ENCODE results near the gene CCDC88C.

Gene CCDC88C

GRCh38 chr14:91399868-91400640 lies 17.6 kb downstream of the CCDC88C start:
- DNase-seq (ENCODE audit: low read depth): no peak
- no peak overlapping the region for H3K4me3 ChIP-seq (ENCODE audit: control insufficient read depth, low read depth, low read length)
- no peak for TF ChIP-seq CTCF (IDR thresholded peaks at IDR 0.05; ENCODE audit: control insufficient read depth, insufficient read depth, low read depth, low read length, missing control alignments)

GRCh38 chr14:91398707-91399106 lies 18.9 kb downstream of the CCDC88C start:
- no peak for TF ChIP-seq CTCF (IDR thresholded peaks at IDR 0.05; ENCODE audit: control insufficient read depth, insufficient read depth, low read depth, low read length, missing control alignments)
- no peak for DNase-seq (ENCODE audit: low read depth)

GRCh38 chr14:91397965-91398591 lies 19.5 kb downstream of the CCDC88C start:
- no peak overlapping the region for H3K4me3 ChIP-seq (ENCODE audit: control insufficient read depth, low read depth, low read length)
- no peak for TF ChIP-seq CTCF (IDR thresholded peaks at IDR 0.05; ENCODE audit: control insufficient read depth, insufficient read depth, low read depth, low read length, missing control alignments)
- no peak for DNase-seq (ENCODE audit: low read depth)

More at GRCh38 chr14:91398707-91399106, 18.9 kb downstream of the CCDC88C start:
- no peak overlapping the region for H3K4me3 ChIP-seq (ENCODE audit: control insufficient read depth, low read depth, low read length)

GRCh38 chr14:91396959-91397815 lies 20.4 kb downstream of the CCDC88C start:
- no peak overlapping the region for H3K4me3 ChIP-seq (ENCODE audit: control insufficient read depth, low read depth, low read length)
- no peak for TF ChIP-seq CTCF (IDR thresholded peaks at IDR 0.05; ENCODE audit: control insufficient read depth, insufficient read depth, low read depth, low read length, missing control alignments)
- DNase-seq (ENCODE audit: low read depth): no peak

GRCh38 chr14:91396013-91396660 lies 21.5 kb downstream of the CCDC88C start:
- no peak overlapping the region for H3K4me3 ChIP-seq (ENCODE audit: control insufficient read depth, low read depth, low read length)

More at GRCh38 chr14:91396013-91396660, 21.5 kb downstream of the CCDC88C start:
- TF ChIP-seq CTCF (IDR thresholded peaks at IDR 0.05; ENCODE audit: control insufficient read depth, insufficient read depth, low read depth, low read length, missing control alignments): no peak
- no peak for DNase-seq (ENCODE audit: low read depth)

Measured in AG09309 (cell line).